GM23338 (cell line): ENCODE results near the gene IMMP2L.

Experiments used
- CREB1 ChIP-seq: fragments of 250-450 bp; sonication (Bioruptor Pico); IDR thresholded peaks from 2 replicates; pipeline ENCODE4 v1.5.0; 2020; ENCODE audit warnings: low read depth, mild to moderate bottlenecking, moderate library complexity
- EZH2 ChIP-seq: fragments of 200-600 bp; sonication (generic); IDR thresholded peaks from one replicate; pipeline ENCODE4 v1.8.0; 2017; ENCODE audit warnings: antibody characterized with exemption, mild to moderate bottlenecking, low read depth; ENCODE audit not compliant: unreplicated experiment
- POLR2AphosphoS5 ChIP-seq: IDR thresholded peaks from 2 replicates; pipeline ENCODE4 v1.6.1; 2016; ENCODE audit warnings: antibody characterized with exemption, low read depth
- TF ChIP-seq, protein P1 (sequence below), 2 experiments: fragments of 200-600 bp in 1 of 2; sonication (generic) in 1 of 2; conservative IDR thresholded peaks; 2 replicates each; pipeline versions ENCODE4 v1.5.1 to v1.6.1; 2016 to 2017; ENCODE audit warnings: antibody characterized with exemption in 2 of 2, low read depth in 2 of 2, mild to moderate bottlenecking in 2 of 2, moderate library complexity in 1 of 2
- TF ChIP-seq, protein P2 (sequence below): IDR thresholded peaks from one replicate; pipeline ENCODE4 v1.6.1; 2018; ENCODE audit warnings: antibody characterized with exemption; ENCODE audit not compliant: unreplicated experiment

DNA sequence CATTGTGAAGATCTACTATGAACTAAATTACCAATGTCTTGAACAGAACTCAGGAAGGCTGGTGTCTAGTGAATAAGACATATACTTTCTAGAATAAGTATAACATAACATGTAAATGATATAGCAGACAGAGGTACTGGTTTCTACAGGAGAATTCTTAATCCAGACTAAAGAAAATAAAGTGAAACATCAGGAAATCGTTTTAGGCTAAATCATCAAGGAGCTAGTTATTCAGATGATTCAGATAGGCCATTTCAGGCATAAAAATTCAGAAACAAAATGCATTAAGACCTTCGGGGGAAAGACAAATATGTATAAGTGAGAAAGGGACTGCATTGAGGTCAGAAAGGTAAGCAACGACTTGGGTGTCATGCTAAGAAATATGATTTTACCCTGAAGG, 300.8 kb downstream of the IMMP2L start:
- TF ChIP-seq, protein P1, sequence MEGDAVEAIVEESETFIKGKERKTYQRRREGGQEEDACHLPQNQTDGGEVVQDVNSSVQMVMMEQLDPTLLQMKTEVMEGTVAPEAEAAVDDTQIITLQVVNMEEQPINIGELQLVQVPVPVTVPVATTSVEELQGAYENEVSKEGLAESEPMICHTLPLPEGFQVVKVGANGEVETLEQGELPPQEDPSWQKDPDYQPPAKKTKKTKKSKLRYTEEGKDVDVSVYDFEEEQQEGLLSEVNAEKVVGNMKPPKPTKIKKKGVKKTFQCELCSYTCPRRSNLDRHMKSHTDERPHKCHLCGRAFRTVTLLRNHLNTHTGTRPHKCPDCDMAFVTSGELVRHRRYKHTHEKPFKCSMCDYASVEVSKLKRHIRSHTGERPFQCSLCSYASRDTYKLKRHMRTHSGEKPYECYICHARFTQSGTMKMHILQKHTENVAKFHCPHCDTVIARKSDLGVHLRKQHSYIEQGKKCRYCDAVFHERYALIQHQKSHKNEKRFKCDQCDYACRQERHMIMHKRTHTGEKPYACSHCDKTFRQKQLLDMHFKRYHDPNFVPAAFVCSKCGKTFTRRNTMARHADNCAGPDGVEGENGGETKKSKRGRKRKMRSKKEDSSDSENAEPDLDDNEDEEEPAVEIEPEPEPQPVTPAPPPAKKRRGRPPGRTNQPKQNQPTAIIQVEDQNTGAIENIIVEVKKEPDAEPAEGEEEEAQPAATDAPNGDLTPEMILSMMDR (conservative IDR thresholded peaks at IDR 0.05; ENCODE audit: low read depth in 2 of 2): no peak
- no peak for TF ChIP-seq EZH2
- no peak for TF ChIP-seq POLR2AphosphoS5
- TF ChIP-seq CREB1 (CRISPR knock-in tag): no peak
- TF ChIP-seq, protein P2, sequence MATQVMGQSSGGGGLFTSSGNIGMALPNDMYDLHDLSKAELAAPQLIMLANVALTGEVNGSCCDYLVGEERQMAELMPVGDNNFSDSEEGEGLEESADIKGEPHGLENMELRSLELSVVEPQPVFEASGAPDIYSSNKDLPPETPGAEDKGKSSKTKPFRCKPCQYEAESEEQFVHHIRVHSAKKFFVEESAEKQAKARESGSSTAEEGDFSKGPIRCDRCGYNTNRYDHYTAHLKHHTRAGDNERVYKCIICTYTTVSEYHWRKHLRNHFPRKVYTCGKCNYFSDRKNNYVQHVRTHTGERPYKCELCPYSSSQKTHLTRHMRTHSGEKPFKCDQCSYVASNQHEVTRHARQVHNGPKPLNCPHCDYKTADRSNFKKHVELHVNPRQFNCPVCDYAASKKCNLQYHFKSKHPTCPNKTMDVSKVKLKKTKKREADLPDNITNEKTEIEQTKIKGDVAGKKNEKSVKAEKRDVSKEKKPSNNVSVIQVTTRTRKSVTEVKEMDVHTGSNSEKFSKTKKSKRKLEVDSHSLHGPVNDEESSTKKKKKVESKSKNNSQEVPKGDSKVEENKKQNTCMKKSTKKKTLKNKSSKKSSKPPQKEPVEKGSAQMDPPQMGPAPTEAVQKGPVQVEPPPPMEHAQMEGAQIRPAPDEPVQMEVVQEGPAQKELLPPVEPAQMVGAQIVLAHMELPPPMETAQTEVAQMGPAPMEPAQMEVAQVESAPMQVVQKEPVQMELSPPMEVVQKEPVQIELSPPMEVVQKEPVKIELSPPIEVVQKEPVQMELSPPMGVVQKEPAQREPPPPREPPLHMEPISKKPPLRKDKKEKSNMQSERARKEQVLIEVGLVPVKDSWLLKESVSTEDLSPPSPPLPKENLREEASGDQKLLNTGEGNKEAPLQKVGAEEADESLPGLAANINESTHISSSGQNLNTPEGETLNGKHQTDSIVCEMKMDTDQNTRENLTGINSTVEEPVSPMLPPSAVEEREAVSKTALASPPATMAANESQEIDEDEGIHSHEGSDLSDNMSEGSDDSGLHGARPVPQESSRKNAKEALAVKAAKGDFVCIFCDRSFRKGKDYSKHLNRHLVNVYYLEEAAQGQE: no peak
